ENCODE results near the gene SOHLH1.

DNA sequence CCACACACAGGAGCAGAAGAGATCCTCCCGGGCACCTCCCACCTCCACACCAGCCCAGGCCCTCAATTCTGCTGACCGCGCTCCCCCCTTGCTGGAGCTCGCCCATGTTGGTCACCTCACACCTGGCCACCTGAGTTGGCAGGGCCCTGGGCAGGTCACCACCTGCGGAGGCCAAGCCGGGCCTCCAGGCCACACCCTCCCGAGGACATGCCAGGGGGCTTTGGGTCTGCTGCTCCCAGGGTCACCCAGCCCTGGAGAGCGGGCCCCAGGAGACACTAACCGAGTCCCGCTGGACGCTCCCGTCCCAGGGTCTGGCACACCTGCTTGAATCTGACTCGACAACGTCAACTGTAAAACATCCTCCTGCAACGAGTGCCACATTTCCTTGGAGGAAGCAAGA, 2.1 kb downstream of the SOHLH1 start:
- TF ChIP-seq, protein P1, sequence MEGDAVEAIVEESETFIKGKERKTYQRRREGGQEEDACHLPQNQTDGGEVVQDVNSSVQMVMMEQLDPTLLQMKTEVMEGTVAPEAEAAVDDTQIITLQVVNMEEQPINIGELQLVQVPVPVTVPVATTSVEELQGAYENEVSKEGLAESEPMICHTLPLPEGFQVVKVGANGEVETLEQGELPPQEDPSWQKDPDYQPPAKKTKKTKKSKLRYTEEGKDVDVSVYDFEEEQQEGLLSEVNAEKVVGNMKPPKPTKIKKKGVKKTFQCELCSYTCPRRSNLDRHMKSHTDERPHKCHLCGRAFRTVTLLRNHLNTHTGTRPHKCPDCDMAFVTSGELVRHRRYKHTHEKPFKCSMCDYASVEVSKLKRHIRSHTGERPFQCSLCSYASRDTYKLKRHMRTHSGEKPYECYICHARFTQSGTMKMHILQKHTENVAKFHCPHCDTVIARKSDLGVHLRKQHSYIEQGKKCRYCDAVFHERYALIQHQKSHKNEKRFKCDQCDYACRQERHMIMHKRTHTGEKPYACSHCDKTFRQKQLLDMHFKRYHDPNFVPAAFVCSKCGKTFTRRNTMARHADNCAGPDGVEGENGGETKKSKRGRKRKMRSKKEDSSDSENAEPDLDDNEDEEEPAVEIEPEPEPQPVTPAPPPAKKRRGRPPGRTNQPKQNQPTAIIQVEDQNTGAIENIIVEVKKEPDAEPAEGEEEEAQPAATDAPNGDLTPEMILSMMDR (conservative IDR thresholded peaks at IDR 0.05; ENCODE audit: low read depth, low read length): no peak
- no peak for TF ChIP-seq POLR2A (IDR thresholded peaks at IDR 0.05; ENCODE audit: low read depth, low read length)
- TF ChIP-seq RAD21 (IDR thresholded peaks at IDR 0.05; ENCODE audit: low read length): no peak
- TF ChIP-seq NFE2L2 (IDR thresholded peaks at IDR 0.05; ENCODE audit: low read depth, low read length): no peak
- TF ChIP-seq FOS (IDR thresholded peaks at IDR 0.05; ENCODE audit: low read depth, low read length): no peak
- no peak for TF ChIP-seq SMC3 (IDR thresholded peaks at IDR 0.05; ENCODE audit: low read depth, low read length)
- TF ChIP-seq CEBPB (IDR thresholded peaks at IDR 0.05; ENCODE audit: low read depth, low read length): no peak
- no peak for TF ChIP-seq CHD1 (IDR thresholded peaks at IDR 0.05; ENCODE audit: low read depth, low read length)
- no peak for TF ChIP-seq BHLHE40 (IDR thresholded peaks at IDR 0.05; ENCODE audit: low read depth, low read length)
- no peak for TF ChIP-seq MAFK (IDR thresholded peaks at IDR 0.05; ENCODE audit: low read depth, low read length)
- TF ChIP-seq RCOR1 (IDR thresholded peaks at IDR 0.05; ENCODE audit: insufficient replicate concordance, low read length): no peak
- TF ChIP-seq MAZ (IDR thresholded peaks at IDR 0.05; ENCODE audit: borderline replicate concordance, low read depth, low read length): no peak
- TF ChIP-seq, protein P2, sequence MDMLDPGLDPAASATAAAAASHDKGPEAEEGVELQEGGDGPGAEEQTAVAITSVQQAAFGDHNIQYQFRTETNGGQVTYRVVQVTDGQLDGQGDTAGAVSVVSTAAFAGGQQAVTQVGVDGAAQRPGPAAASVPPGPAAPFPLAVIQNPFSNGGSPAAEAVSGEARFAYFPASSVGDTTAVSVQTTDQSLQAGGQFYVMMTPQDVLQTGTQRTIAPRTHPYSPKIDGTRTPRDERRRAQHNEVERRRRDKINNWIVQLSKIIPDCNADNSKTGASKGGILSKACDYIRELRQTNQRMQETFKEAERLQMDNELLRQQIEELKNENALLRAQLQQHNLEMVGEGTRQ (IDR thresholded peaks at IDR 0.05; ENCODE audit: low read depth, low read length): no peak
